Epithelial cell of esophagus (primary cell): ENCODE results near the gene MARCHF4.

ENCODE experiments used
- DNase-seq: peaks from one replicate; pipeline ENCODE4 v3.0.0; 2010; ENCODE audit warnings: low read depth
- H3K4me3 ChIP-seq: 2 replicates; pipeline ENCODE4 v1.5.1; 2011; ENCODE audit warnings: mild to moderate bottlenecking, low read length, control low read depth
- TF ChIP-seq, protein P1 (sequence below): IDR thresholded peaks from 2 replicates; pipeline ENCODE4 v1.5.1; 2011; ENCODE audit warnings: low read depth, mild to moderate bottlenecking, low read length, control low read depth, inconsistent platforms; ENCODE audit not compliant: insufficient read depth; ENCODE audit errors: missing control alignments

The MARCHF4 gene

DNA sequence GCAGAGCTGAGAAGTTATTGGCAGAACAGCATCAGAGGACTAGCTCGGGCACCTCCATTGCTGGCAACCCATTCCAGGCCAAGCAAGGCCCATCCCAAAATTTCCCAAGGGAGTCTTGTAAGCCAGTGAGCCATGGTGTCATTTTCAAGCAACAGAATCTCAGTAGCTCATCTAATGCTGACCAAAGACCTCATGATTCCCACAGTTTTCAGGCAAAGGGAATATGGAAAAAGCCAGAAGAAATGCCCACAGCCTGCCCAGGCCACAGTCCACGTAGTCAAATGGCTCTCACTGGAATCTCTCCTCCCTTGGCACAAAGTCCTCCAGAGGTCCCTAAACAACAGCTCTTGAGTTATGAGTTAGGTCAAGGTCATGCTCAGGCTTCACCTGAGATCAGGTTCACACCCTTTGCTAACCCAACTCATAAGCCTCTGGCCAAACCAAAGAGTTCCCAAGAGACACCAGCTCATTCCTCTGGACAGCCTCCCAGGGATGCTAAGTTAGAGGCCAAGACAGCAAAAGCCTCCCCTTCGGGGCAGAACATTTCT lies 42.6 kb upstream of the MARCHF4 start:
- H3K4me3 ChIP-seq: no peak overlapping the region
- DNase-seq: no peak

DNA sequence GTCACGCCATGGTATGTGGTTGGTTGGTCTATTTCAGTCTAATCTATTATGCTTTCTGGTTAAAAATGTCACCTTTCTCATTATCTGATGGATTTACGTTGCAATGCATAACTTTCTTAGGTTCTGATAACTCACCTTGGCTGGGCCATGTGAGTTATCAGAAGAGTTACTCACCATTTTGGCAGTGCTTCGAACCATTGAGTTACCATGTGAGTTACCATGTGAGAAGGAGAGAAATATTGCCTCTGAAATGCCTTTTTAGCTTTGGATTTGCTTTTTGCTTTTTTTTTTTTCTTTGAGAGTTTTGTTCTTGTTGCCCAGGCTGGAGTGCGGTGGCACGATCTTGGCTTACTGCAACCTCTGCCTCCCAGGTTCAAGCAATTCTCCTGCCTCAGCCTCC lies 41.6 kb upstream of the MARCHF4 start:
- H3K4me3 ChIP-seq: no peak overlapping the region
- TF ChIP-seq, protein P1, sequence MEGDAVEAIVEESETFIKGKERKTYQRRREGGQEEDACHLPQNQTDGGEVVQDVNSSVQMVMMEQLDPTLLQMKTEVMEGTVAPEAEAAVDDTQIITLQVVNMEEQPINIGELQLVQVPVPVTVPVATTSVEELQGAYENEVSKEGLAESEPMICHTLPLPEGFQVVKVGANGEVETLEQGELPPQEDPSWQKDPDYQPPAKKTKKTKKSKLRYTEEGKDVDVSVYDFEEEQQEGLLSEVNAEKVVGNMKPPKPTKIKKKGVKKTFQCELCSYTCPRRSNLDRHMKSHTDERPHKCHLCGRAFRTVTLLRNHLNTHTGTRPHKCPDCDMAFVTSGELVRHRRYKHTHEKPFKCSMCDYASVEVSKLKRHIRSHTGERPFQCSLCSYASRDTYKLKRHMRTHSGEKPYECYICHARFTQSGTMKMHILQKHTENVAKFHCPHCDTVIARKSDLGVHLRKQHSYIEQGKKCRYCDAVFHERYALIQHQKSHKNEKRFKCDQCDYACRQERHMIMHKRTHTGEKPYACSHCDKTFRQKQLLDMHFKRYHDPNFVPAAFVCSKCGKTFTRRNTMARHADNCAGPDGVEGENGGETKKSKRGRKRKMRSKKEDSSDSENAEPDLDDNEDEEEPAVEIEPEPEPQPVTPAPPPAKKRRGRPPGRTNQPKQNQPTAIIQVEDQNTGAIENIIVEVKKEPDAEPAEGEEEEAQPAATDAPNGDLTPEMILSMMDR: no peak
- DNase-seq: no peak

More for the DNA sequence above, 42.6 kb upstream of the MARCHF4 start:
- TF ChIP-seq, protein P1: no peak

DNA sequence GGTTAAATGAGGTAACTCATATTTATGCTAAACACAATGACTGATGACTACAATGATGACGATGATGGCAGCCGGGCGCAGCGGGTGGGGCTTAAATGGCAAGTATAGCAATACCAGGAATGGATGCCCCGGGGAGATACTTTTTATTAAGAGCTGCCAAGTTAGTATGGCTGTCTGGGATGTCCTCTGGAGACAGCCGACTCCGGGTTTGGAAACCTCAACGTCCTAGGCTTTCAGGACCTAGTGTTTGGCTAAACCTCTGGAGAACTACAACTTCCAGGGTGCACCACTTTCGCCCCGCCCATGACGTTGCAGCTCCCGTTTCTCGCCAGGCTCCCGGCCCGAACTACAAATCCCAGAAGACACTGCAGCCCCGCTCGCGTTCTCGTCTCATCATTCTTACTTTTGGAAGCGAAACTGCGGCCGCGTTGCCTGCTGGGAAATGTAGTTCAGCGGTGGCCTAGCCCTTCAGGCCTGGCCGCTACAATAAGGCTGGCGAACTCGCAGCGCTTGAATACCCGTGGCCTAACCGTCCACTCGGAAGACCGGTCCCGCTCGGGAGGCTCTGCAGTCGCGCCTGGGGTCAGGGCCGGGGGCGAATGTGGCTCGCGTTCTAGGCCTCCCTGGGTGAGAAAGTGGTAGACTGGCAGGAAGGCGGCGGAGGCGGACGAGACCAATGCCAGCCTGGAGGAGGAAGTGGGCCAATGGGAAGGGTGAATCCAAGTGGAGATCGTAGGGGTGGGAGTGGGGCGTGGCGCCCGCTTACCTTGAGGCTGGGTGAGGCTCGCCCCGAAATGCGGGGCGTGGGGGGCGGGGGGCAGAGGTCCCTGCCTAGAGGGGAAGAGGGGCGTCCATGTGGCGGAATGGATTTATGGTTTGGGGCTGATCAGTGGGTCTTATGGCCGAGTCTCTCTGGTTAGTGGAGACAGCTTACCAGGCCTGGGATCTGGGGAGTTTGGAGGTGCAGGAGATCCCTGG lies 40.0 kb upstream of the MARCHF4 start, which contains the start of gene SMARCAL1:
TSS of gene SMARCAL1 (plus strand) at position 463 of the 978 bp plus-strand sequence. CDS start 2,221 bp downstream, outside the sequence.
- peak within 1 kb of the TSS; percentile 91 for H3K4me3 ChIP-seq
- TF ChIP-seq, protein P1: no peak
- DNase-seq: peak; percentile 98

DNA sequence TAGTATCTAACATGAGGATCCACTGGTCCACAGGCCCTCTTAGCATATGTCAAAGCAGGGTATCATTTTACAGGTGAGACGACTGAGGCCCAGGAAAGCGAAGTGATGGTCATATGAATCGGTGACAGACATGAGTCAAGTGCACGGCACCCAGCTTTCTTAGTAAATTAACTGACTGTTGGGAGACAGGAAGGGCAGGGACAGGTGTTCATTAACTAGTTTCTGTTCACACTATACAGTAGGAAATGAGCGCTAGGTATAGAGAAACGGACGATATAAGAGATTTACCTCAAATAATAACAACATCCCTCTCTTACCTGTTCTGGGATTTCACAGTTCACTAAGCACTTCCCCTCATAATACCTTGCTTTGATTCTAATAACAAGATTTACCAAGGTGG lies 38.3 kb upstream of the MARCHF4 start:
- TF ChIP-seq, protein P1: no peak
- DNase-seq: no peak
- H3K4me3 ChIP-seq: no peak overlapping the region

DNA sequence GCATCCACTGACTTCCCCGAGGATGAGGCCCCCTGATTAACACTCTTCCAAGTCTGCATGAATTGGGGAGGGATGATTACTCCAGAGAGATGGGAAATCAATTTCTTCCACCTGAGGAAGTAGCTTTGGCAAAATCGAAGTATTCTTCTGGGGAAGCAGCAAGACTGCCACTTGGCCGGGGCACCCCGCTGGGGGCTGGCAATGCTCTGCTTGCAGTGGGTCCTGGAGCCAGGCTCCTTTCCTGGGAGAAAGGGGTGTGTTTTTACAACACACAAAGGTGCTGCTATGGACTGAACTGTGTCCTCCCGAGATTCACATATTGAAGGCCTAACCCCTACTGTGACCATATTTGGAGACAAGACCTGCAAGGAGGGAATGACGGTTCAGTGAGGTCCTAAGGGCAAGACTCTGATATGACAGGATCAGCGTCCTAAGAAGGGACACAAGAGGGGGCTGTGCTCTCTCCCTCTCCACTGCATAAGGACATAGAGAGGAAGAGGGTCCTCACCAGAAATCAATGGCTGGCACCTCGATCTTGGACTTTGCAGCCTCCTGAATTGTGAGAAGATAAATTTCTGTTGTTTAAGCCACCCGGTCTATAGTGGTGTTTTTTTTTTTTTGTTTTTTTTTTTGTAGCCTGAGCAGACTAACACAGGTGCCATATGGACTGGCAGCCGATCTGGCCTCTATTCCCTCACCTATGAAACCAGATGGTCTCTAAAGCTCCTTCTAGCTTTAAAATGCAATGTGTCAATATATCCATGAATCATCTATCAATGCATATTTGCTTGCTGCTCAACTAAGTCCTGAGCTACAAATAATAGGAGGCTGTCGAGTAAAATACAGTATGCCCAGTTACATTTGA lies 36.4 kb upstream of the MARCHF4 start:
- TF ChIP-seq, protein P1: no peak
- DNase-seq: no peak
- H3K4me3 ChIP-seq: no peak overlapping the region

DNA sequence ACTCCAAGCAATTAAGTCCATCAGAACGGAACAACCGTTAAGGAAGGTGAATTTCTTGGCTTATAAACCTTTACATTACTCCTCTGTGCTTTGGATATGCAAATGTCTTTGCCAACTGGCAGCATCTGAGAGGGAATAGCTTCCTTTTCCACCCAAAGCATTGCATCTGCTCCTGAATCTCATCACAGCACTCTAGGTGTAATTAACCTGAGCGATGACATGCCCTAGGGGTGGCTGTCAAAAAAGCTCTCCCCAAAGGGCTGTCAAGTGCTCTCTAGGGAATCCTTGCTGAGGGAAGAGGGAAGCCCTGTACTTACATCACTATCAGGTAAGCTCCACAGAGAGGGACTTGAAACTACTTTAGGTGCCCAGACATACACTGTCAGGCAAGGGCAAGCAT lies 34.5 kb upstream of the MARCHF4 start:
- H3K4me3 ChIP-seq: no peak overlapping the region
- TF ChIP-seq, protein P1: no peak

More for the DNA sequence above, 34.5 kb upstream of the MARCHF4 start:
- DNase-seq: no peak
